HepG2 (cell line): ENCODE measurements around the gene IRF2. TPM values are rescaled to one million over a fixed set of nuclear protein-coding genes. Genes with fewer than 3 reads are reported as not detected.

Source experiments
- ERF ChIP-seq: IDR thresholded peaks from 2 replicates; pipeline ENCODE4 v1.6.1; 2018; ENCODE audit warnings: missing biosample characterization, missing genetic modification reagents
- MAZ ChIP-seq, 2 experiments: sonication (generic) in 1 of 2; formaldehyde crosslinking in 1 of 2; IDR thresholded peaks; 2 replicates each; pipeline versions ENCODE4 v1.5.0 to v1.6.1; 2012 to 2020; ENCODE audit warnings: low read depth in 2 of 2, mild to moderate bottlenecking in 2 of 2, borderline replicate concordance in 1 of 2, improper control_type of control experiment in 1 of 2, low read length in 1 of 2, missing genetic modification reagents in 1 of 2, moderate library complexity in 1 of 2
- NFRKB ChIP-seq: fragments of 450-650 bp; IDR thresholded peaks from 2 replicates; pipeline ENCODE4 v1.6.1; 2017
- RXRB ChIP-seq: IDR thresholded peaks from 2 replicates; pipeline ENCODE4 v1.6.1; 2016; ENCODE audit warnings: borderline replicate concordance, missing genetic modification reagents, missing compliant biosample characterization
- SNAI1 ChIP-seq: sonication (generic); formaldehyde crosslinking; IDR thresholded peaks from 2 replicates; pipeline ENCODE4 v1.5.0; 2020; ENCODE audit warnings: mild to moderate bottlenecking, missing genetic modification reagents, borderline replicate concordance
- SPEN ChIP-seq: sonication (generic); formaldehyde crosslinking; IDR thresholded peaks from 2 replicates; pipeline ENCODE4 v1.5.1; 2020; ENCODE audit warnings: low read depth, mild to moderate bottlenecking, missing genetic modification reagents
- ZBTB46 ChIP-seq: sonication (generic); formaldehyde crosslinking; IDR thresholded peaks from 2 replicates; pipeline ENCODE4 v1.4.0; 2020; ENCODE audit warnings: mild to moderate bottlenecking, missing genetic modification reagents, borderline replicate concordance
- ZMYM3 ChIP-seq: sonication (generic); formaldehyde crosslinking; IDR thresholded peaks from 2 replicates; pipeline ENCODE4 v1.5.1; 2020; ENCODE audit warnings: mild to moderate bottlenecking, missing genetic modification reagents
- ZNF383 ChIP-seq: sonication (generic); formaldehyde crosslinking; IDR thresholded peaks from 2 replicates; pipeline ENCODE4 v1.4.0; 2020; ENCODE audit warnings: missing genetic modification reagents, mild to moderate bottlenecking, borderline replicate concordance
- ZNF547 ChIP-seq: sonication (generic); formaldehyde crosslinking; IDR thresholded peaks from 2 replicates; pipeline ENCODE4 v1.5.1; 2020; ENCODE audit warnings: mild to moderate bottlenecking, missing genetic modification reagents
- ZNF710 ChIP-seq: sonication (generic); formaldehyde crosslinking; IDR thresholded peaks from 2 replicates; pipeline ENCODE4 v1.5.0; 2020; ENCODE audit warnings: mild to moderate bottlenecking, missing genetic modification reagents, borderline replicate concordance
- ZNF747 ChIP-seq: sonication (generic); formaldehyde crosslinking; IDR thresholded peaks from 2 replicates; pipeline ENCODE4 v1.8.1; 2023; ENCODE audit warnings: missing genetic modification reagents, mild to moderate bottlenecking, borderline replicate concordance
- ZSCAN30 ChIP-seq: sonication (generic); formaldehyde crosslinking; IDR thresholded peaks from 2 replicates; pipeline ENCODE4 v1.5.0; 2020; ENCODE audit warnings: mild to moderate bottlenecking, missing genetic modification reagents
- polyA plus RNA-seq, 8 experiments: library from polyadenylated mRNA; depleted of rRNA in 3 of 8; stranded (reverse) in 7 of 8; unstranded in 1 of 8; fragments of >200 nt; fragmentation: Illumina TruSeq in 4 of 8; extraction: Trizol in 4 of 8; gene quantifications; 2 replicates each; pipeline versions ENCODE4 v1.2.1 to v1.2.3, GENCODE V29; 2011 to 2016; ENCODE audit warnings: low read depth in 4 of 8, missing spikeins in 1 of 8, mixed read lengths in 1 of 8; ENCODE audit not compliant: insufficient read depth in 1 of 8
- total RNA-seq, 5 experiments: library from RNA; depleted of rRNA; stranded (reverse); fragments of >200 nt; fragmentation: Illumina TruSeq; extraction: Trizol; gene quantifications; 2 replicates each; pipeline ENCODE4 v1.2.3, GENCODE V29; 2016; ENCODE audit warnings: low read depth in 1 of 5
- TF ChIP-seq, protein P1 (sequence below): IDR thresholded peaks from 2 replicates; pipeline ENCODE4 v1.6.1; 2016; ENCODE audit warnings: low read depth
- TF ChIP-seq, protein P2 (sequence below): sonication (generic); formaldehyde crosslinking; IDR thresholded peaks from 2 replicates; pipeline ENCODE4 v1.4.0; 2020; ENCODE audit warnings: mild to moderate bottlenecking, missing genetic modification reagents
- TF ChIP-seq, protein P3 (sequence below): sonication (generic); formaldehyde crosslinking; IDR thresholded peaks from 2 replicates; pipeline ENCODE4 v1.4.0; 2020; ENCODE audit warnings: missing genetic modification reagents, mild to moderate bottlenecking, borderline replicate concordance

The IRF2 gene
- total and polyA plus RNA-seq, 2 of the 13 experiments (the other 11 are each of a cell fraction or from before 2014, with no cell fraction given): 15.5 to 28.8 TPM

DNA sequence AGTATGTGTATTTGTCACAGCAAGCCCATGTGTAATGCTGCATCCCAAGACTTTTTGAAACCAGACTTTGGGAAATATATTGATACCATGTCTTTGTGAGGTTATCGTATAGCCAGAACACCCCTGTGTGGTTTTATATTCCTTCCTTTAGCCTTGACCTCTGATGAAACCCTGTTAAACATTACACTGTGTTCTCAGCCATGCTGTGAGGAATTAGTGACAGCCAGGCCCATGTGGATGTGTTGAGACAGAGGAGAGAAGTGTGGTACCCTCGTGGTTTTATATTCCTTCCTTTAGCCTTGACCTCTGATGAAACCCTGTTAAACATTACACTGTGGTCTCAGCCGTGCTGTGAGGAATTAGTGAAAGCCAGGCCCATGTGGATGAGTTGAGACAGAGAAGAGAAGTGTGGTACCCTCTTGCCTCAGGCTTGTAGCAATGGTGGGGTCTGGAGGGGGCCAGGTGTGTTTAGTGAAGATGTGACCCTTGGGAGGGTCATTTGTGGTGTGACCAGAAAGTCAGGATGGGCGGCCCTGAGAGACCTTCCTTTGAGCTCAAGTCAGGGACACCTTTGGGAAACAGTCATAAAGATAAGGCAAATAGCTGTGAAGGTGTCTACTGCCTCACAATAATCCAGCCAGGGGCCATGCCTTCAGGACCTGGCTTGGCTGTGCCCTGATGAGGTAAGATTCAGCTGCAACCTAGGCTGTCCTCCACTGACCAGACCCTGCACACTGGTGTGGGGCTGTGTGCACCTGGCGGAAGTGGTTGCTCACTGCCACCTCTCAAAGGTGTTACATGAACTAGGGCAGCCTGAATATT is 110.0 kb downstream of the IRF2 start (continued):
- 0 out of 2 replicates have a peak, but pooled peaks have one; percentile 43 for TF ChIP-seq ZBTB46 (CRISPR knock-in tag)
- no peak for TF ChIP-seq SPEN (CRISPR knock-in tag)
- TF ChIP-seq ZNF547: no peak
- TF ChIP-seq ZNF747 (CRISPR knock-in tag): peak; percentile 42; the same call in 1 of the 2 replicates
- TF ChIP-seq ZMYM3 (CRISPR knock-in tag): peak; percentile 33; the same call in 1 of the 2 replicates
- no peak for TF ChIP-seq NFRKB
- TF ChIP-seq, protein P1, sequence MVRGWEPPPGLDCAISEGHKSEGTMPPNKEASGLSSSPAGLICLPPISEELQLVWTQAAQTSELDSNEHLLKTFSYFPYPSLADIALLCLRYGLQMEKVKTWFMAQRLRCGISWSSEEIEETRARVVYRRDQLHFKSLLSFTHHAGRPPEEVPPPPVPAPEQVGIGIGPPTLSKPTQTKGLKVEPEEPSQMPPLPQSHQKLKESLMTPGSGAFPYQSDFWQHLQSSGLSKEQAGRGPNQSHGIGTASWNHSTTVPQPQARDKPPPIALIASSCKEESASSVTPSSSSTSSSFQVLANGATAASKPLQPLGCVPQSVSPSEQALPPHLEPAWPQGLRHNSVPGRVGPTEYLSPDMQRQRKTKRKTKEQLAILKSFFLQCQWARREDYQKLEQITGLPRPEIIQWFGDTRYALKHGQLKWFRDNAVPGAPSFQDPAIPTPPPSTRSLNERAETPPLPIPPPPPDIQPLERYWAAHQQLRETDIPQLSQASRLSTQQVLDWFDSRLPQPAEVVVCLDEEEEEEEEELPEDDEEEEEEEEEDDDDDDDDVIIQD (CRISPR knock-in tag): peak; percentile 79; the same call in 1 of the 2 replicates
- peak; percentile 88; the same call in 1 of the 2 replicates for TF ChIP-seq ZSCAN30 (CRISPR knock-in tag)
- no peak for TF ChIP-seq SNAI1 (CRISPR knock-in tag)
- TF ChIP-seq, protein P2, sequence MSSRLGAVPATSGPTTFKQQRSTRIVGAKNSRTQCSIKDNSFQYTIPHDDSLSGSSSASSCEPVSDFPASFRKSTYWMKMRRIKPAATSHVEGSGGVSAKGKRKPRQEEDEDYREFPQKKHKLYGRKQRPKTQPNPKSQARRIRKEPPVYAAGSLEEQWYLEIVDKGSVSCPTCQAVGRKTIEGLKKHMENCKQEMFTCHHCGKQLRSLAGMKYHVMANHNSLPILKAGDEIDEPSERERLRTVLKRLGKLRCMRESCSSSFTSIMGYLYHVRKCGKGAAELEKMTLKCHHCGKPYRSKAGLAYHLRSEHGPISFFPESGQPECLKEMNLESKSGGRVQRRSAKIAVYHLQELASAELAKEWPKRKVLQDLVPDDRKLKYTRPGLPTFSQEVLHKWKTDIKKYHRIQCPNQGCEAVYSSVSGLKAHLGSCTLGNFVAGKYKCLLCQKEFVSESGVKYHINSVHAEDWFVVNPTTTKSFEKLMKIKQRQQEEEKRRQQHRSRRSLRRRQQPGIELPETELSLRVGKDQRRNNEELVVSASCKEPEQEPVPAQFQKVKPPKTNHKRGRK (CRISPR knock-in tag): no peak
- TF ChIP-seq ERF: peak; percentile 86; the same call in 1 of the 2 replicates
- TF ChIP-seq, protein P3, sequence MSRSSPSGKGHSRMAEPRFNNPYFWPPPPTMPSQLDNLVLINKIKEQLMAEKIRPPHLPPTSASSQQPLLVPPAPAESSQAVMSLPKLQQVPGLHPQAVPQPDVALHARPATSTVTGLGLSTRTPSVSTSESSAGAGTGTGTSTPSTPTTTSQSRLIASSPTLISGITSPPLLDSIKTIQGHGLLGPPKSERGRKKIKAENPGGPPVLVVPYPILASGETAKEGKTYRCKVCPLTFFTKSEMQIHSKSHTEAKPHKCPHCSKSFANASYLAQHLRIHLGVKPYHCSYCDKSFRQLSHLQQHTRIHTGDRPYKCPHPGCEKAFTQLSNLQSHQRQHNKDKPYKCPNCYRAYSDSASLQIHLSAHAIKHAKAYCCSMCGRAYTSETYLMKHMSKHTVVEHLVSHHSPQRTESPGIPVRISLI (CRISPR knock-in tag): no peak
- peak; percentile 93; the same call in 1 of the 2 replicates for TF ChIP-seq ZNF710 (CRISPR knock-in tag)
- TF ChIP-seq MAZ (IDR thresholded peaks at IDR 0.05; ENCODE audit: borderline replicate concordance, low read depth, low read length): no peak
- TF ChIP-seq MAZ (CRISPR knock-in tag; IDR thresholded peaks at IDR 0.05; ENCODE audit: low read depth): peak; percentile 30
- TF ChIP-seq RXRB (CRISPR knock-in tag): peak; percentile 98
- no peak for TF ChIP-seq ZNF383 (CRISPR knock-in tag)
